ENCODE data around the gene ITGB1BP2.

DNA sequence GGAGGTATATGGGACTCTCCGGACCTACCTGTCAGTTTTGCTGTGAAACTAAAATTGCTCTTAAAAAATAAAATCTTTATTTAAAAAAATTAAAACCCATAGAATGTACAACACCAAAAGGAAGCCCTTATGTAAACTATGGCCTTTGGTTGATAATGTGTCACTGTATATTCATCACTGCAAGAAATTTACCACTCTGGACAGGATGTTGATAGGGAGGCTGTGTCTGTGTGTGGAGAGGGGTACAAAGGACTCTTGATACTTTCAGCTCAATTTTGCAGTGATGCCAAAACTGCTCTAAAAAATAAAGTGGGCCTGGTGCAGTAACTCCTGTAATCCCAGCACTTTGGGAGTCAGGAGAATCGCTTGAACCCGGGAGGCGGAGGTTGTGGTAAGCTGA lies 44.7 kb upstream of the ITGB1BP2 start:
- TF ChIP-seq, protein P1, sequence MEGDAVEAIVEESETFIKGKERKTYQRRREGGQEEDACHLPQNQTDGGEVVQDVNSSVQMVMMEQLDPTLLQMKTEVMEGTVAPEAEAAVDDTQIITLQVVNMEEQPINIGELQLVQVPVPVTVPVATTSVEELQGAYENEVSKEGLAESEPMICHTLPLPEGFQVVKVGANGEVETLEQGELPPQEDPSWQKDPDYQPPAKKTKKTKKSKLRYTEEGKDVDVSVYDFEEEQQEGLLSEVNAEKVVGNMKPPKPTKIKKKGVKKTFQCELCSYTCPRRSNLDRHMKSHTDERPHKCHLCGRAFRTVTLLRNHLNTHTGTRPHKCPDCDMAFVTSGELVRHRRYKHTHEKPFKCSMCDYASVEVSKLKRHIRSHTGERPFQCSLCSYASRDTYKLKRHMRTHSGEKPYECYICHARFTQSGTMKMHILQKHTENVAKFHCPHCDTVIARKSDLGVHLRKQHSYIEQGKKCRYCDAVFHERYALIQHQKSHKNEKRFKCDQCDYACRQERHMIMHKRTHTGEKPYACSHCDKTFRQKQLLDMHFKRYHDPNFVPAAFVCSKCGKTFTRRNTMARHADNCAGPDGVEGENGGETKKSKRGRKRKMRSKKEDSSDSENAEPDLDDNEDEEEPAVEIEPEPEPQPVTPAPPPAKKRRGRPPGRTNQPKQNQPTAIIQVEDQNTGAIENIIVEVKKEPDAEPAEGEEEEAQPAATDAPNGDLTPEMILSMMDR (IDR thresholded peaks at IDR 0.05; ENCODE audit: control extremely low read depth in 1 of 3, insufficient read depth in 1 of 3, low read depth in 1 of 3, low read length in 3 of 3), result no peak
- no peak for TF ChIP-seq POLR2AphosphoS5 (IDR thresholded peaks at IDR 0.05; ENCODE audit: low read depth, low read length)
- no peak for TF ChIP-seq EZH2 (IDR thresholded peaks at IDR 0.05; ENCODE audit: low read depth, low read length, severe bottlenecking)
- no peak for TF ChIP-seq MAX (IDR thresholded peaks at IDR 0.05)
- TF ChIP-seq BACH1 (IDR thresholded peaks at IDR 0.05; ENCODE audit: low read length), result no peak
- TF ChIP-seq NRF1 (IDR thresholded peaks at IDR 0.05; ENCODE audit: low read depth, low read length), result no peak
- TF ChIP-seq EGR1 (IDR thresholded peaks at IDR 0.05; ENCODE audit: borderline replicate concordance, low read depth, low read length), result no peak
